Right lobe of liver (tissue), 4 donors: ENCODE data around the gene B4GALT5.

Experiments
- CTCF ChIP-seq, 4 donors: fragments of 200-600 bp in 3 of 4; fragments of 450-650 bp in 1 of 4; IDR thresholded peaks; one replicate each; pipeline versions ENCODE4 v1.5.1 to v1.8.0; 2016 to 2022; ENCODE audit warnings: antibody characterized with exemption in 4 of 4, mild to moderate bottlenecking in 2 of 4
- POLR2A ChIP-seq: fragments of 450-650 bp; IDR thresholded peaks from one replicate; pipeline ENCODE4 v1.6.1; 2017; ENCODE audit warnings: antibody characterized with exemption, mild to moderate bottlenecking
- donor health status: DM: no; HTN: no; CAD: no.
- donor health status: DM: no; HTN: no; CAD: no.
- donor health status: DM: no; HTN: yes; CAD: no.

GRCh38 chr20:49682278-49682677, 31.4 kb downstream of the B4GALT5 start:
- TF ChIP-seq CTCF (IDR thresholded peaks at IDR 0.05), result no peak
- no peak for TF ChIP-seq POLR2A
